Heart left ventricle (tissue), 13 donors: ENCODE measurements around the gene LRGUK.

ENCODE experiments used
- POLR2A ChIP-seq, 2 donors: fragments of 450-650 bp; IDR thresholded peaks; one replicate each; pipeline ENCODE4 v1.6.1; 2017; ENCODE audit warnings: antibody characterized with exemption in 2 of 2, mild to moderate bottlenecking in 2 of 2, moderate library complexity in 2 of 2
- TF ChIP-seq, protein P1 (sequence below), 12 donors: fragments of 200-600 bp; sonication (generic) in 4 of 12; IDR thresholded peaks; one replicate each; pipeline versions ENCODE4 v1.5.0 to v1.8.0; 2018 to 2022; ENCODE audit warnings: antibody characterized with exemption in 12 of 12, mild to moderate bottlenecking in 5 of 12
- donor health status: ischemic (EF 13 %, LVEDD 7.1; RV severe dilation, severe dysfunction).
- donor health status: DM: no; HTN: yes; CAD: no.
- donor health status: DM: no; HTN: no; CAD: no.
- donor health status: ischemic (EF 25% LVEDD 6.9; RV normal size, moderate dysfunction).
- donor health status: ischemic (EF 25% LVEDD 5.7; RV mildly dilated, moderate dysfunction).
- donor health status: ischemic (EF 35%, LVEDD 5.7; RV mildly dilated, moderate dysfunction).
- donor health status: nonischemic (EF 11% LVEDD 7.7; RV severe dilation, severe dysfunction).
- donor health status: DM: yes; HTN: yes; CAD: no.
- donor health status: PGD.
- donor health status: ischemic (EF 29% LVEDD 5.4; RV normal size, mild dysfunction).
- donor health status: nonischemic (EF 23%, LVEDD 6.1; RV moderate dilation, normal function).

GRCh38 chr7:134246347-134246746, 119.2 kb downstream of the LRGUK start:
- TF ChIP-seq, protein P1, sequence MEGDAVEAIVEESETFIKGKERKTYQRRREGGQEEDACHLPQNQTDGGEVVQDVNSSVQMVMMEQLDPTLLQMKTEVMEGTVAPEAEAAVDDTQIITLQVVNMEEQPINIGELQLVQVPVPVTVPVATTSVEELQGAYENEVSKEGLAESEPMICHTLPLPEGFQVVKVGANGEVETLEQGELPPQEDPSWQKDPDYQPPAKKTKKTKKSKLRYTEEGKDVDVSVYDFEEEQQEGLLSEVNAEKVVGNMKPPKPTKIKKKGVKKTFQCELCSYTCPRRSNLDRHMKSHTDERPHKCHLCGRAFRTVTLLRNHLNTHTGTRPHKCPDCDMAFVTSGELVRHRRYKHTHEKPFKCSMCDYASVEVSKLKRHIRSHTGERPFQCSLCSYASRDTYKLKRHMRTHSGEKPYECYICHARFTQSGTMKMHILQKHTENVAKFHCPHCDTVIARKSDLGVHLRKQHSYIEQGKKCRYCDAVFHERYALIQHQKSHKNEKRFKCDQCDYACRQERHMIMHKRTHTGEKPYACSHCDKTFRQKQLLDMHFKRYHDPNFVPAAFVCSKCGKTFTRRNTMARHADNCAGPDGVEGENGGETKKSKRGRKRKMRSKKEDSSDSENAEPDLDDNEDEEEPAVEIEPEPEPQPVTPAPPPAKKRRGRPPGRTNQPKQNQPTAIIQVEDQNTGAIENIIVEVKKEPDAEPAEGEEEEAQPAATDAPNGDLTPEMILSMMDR (IDR thresholded peaks at IDR 0.05) = no peak
- no peak for TF ChIP-seq POLR2A (IDR thresholded peaks at IDR 0.05)
